Thymus (tissue), 11 donors: Measurements from ENCODE around the gene RPS6KA4. TPM values are rescaled to one million over a fixed set of nuclear protein-coding genes. Genes with fewer than 3 reads are reported as not detected.
"Not testable (repeated sequence)": the region's sequence is repeated elsewhere in the genome, so short reads cannot be mapped to it uniquely, and the experiment has no call there.

Experiments
- DNase-seq, 9 donors: peaks; one replicate each; pipeline ENCODE4 v3.0.0-alpha.2; 2013; ENCODE audit warnings: low spot score in 9 of 9, low read depth in 6 of 9, missing footprints in 1 of 9
- H3K27ac ChIP-seq, 2 donors: one replicate each; pipeline ENCODE4 v1.5.1; 2013; ENCODE audit warnings: control low read depth in 1 of 2, low read depth in 1 of 2, low read length in 1 of 2, mild to moderate bottlenecking in 1 of 2, moderate library complexity in 1 of 2
- H3K27me3 ChIP-seq, 2 donors: one replicate each; pipeline ENCODE4 v1.5.1; 2013; ENCODE audit warnings: low read length in 1 of 2; ENCODE audit not compliant: control insufficient read depth in 2 of 2, insufficient read depth in 1 of 2
- H3K36me3 ChIP-seq, 2 donors: one replicate each; pipeline ENCODE4 v1.5.1; 2013; ENCODE audit warnings: low read length in 1 of 2, mild to moderate bottlenecking in 1 of 2, moderate library complexity in 1 of 2; ENCODE audit not compliant: control insufficient read depth in 2 of 2, insufficient read depth in 2 of 2
- H3K4me1 ChIP-seq, 2 donors: one replicate each; pipeline ENCODE4 v1.5.1; 2013; ENCODE audit warnings: low read length in 2 of 2; ENCODE audit not compliant: control insufficient read depth in 2 of 2, insufficient read depth in 2 of 2
- H3K4me3 ChIP-seq, 2 donors: one replicate each; pipeline ENCODE4 v1.5.1; 2013; ENCODE audit warnings: low read length in 2 of 2, control low read depth in 1 of 2, mild to moderate bottlenecking in 1 of 2
- H3K9me3 ChIP-seq, 2 donors: one replicate each; pipeline ENCODE4 v1.5.1; 2013; ENCODE audit warnings: low read length in 1 of 2, mild to moderate bottlenecking in 1 of 2; ENCODE audit not compliant: control insufficient read depth in 2 of 2, insufficient read depth in 1 of 2
- WGBS: extraction: QIAGEN DNeasy Blood & Tissue Kit; methylation state at CpG from one replicate; pipeline ENCODE4 v1.1.7; 2013; 5-methylcytosine and 5-hydroxymethylcytosine counted together
- polyA plus RNA-seq: library from polyadenylated mRNA; stranded (reverse); fragments of 200-250 nt; gene quantifications from one replicate; pipeline ENCODE4 v1.2.3, GENCODE V29; 2013
- total RNA-seq: library from RNA; stranded (reverse); fragments of 120-200 nt; gene quantifications from one replicate; pipeline ENCODE4 v1.2.4, GENCODE V29; 2013
- donor health status: healthy.

Gene RPS6KA4
- total and polyA plus RNA-seq, 2 donors = 17.8 to 24.6 TPM

GRCh38 chr11:64323984-64324383, 35.0 kb upstream of the RPS6KA4 start:
- WGBS = 91% methylated on average over 4 of the region's 4 CpGs
- Histone ChIP-seq H3K36me3 (peaks cover 12 to 20% of the 10 kb centered on the region in 2 donors), H3K4me1 (peaks cover 17 to 31% of the 10 kb centered on the region in 2 donors), H3K27ac (peak overlapping the region in 1 of 2 donors; percentile 77)
- H3K4me3 ChIP-seq, DNase-seq, H3K27me3 ChIP-seq, H3K9me3 ChIP-seq: not testable (repeated sequence)

DNA sequence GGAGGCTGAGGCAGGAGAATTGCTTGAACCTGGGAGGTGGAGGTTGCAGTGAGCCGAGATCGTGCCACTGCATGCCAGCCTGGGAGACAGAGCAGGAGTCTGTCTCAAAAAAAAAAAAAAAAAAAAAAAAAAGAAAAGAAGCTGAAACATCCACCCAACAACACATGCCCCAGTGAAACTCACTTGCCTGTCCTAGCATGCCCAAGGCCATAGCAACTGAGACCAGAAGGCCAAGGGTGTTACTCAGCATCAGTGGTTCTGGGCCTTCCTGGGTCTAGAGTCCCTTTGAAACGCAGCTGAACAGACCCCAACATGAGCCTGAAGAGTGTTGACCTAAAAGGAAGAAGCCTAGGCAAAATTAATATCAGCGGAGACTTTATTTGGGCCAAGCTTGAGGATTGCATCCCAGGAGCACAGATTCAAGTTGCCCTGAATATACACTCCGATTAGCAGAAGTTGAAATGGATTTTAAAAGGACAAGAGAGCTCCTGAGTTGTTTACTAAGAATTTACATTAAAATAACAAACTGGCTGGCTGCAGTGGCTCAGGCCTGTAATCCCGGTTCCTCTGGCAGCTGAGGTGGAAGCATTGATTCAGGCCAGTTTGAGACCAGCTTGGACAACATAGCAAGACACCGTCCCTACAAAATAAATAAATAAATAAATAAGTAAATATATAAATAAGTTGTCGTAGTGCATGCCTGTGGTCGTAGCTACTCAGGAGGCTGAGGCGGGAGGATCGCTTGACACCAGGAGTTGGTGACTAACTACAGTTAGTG, 34.1 kb upstream of the RPS6KA4 start:
- H3K4me3 ChIP-seq = no peak overlapping the region
- no peak for DNase-seq
- no peaks in the 10 kb centered on the region for H3K9me3 ChIP-seq
- H3K36me3 ChIP-seq = peaks cover 12 to 20% of the 10 kb centered on the region in 2 donors
- H3K27ac ChIP-seq = peak overlapping the region in 1 of 2 donors; percentile 47
- no peaks in the 10 kb centered on the region for H3K27me3 ChIP-seq
- WGBS = 95% methylated on average over 11 of the region's 11 CpGs
- peaks cover 13 to 30% of the 10 kb centered on the region in 2 donors for H3K4me1 ChIP-seq

DNA sequence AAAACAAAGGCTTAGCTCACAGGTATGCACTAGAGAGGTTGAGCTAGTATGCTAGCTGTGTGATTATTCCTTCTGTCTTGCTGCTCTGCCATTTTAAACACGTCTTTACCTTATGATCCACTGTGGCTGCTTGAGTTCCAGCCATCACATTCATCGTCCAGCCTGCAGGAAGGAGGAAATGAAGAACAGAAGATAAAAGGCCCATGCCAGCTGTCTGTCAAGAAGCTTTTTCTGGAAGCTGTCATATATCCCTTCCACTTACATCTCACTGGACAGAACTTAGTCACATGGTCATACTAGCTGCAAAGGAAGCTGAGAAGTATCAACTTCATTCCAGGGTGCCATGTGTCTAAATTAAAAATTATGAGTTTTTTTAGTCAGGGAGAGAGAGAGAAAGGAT, 31.6 kb upstream of the RPS6KA4 start:
- Histone ChIP-seq H3K9me3 (no peaks in the 10 kb centered on the region), H3K27ac (no peak overlapping the region), H3K27me3 (no peaks in the 10 kb centered on the region), H3K4me3 (no peak overlapping the region), H3K36me3 (peaks cover 0 to 4% of the 10 kb centered on the region in 2 donors), H3K4me1 (peaks cover 13 to 42% of the 10 kb centered on the region in 2 donors)
- DNase-seq = no peak
- WGBS = 97% methylated on average over 2 of the region's 2 CpGs

DNA sequence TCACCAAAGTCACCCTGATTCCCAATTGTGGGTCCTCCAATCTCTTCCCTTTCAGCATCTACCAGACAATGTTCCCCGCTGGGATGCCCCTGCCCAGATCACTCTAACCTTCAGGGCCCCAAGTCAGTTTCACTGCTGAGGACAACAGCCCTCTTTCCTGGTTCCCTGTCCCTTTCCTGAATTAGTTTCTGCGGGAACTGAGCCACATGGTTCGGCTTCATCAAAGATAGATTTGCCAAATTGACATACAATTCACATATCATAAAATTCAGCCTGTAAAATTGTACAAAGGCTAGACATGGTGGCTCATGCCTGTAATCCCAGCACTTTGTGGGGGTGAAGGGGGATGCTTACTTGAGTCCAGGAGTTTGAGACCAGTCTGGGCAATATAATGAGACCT, 31.0 kb upstream of the RPS6KA4 start:
- 94% methylated on average over 3 of the region's 3 CpGs for WGBS

DNA sequence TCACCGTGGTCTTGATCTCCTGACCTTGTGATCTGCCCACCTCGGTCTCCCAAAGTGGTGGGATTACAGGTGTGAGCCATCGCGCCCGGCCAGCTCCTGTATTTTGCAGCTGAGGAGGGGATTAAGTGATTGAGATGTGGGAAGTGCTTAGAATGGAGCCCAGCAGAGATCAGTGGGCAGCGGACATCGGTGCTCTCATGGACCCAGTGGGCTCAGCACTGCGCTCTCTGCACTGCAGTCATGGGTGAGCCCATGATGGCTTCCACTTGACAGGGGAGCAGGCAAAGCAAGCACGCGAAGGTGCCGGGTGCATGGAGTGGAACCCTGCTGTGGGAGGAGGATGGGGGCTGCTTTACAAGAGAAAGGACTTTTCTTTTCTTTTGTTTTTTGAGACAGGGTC, 28.1 kb upstream of the RPS6KA4 start:
- no peak for DNase-seq
- H3K4me3 ChIP-seq = no peak overlapping the region
- no peak overlapping the region for H3K27ac ChIP-seq
- no peaks in the 10 kb centered on the region for H3K27me3 ChIP-seq
- H3K9me3 ChIP-seq = no peaks in the 10 kb centered on the region
- WGBS = 93% methylated on average over 11 of the region's 11 CpGs
- peaks cover 0 to 28% of the 10 kb centered on the region in 2 donors for H3K4me1 ChIP-seq
- H3K36me3 ChIP-seq = peaks cover 0 to 4% of the 10 kb centered on the region in 2 donors

More for the DNA sequence above, 31.0 kb upstream of the RPS6KA4 start:
- Histone ChIP-seq H3K4me3 (no peak overlapping the region), H3K27me3 (no peaks in the 10 kb centered on the region), H3K4me1 (peaks cover 10 to 37% of the 10 kb centered on the region in 2 donors), H3K9me3 (no peaks in the 10 kb centered on the region), H3K36me3 (no peaks in the 10 kb centered on the region), H3K27ac (no peak overlapping the region)
- no peak for DNase-seq

- DNase-seq = peak in 4 of 9 donors; percentile 50 to 80 (median 67)
- H3K4me1 ChIP-seq = peaks cover 0 to 28% of the 10 kb centered on the region in 2 donors
- H3K27ac ChIP-seq = no peak overlapping the region
- H3K36me3 ChIP-seq = peaks cover 0 to 4% of the 10 kb centered on the region in 2 donors
- H3K27me3 ChIP-seq = no peaks in the 10 kb centered on the region
- WGBS = 36% methylated on average over 20 of the region's 20 CpGs
- H3K9me3 ChIP-seq = no peaks in the 10 kb centered on the region
- H3K4me3 ChIP-seq = no peak overlapping the region
These were observed 27.2 kb upstream of the RPS6KA4 start for GRCh38 chr11:64331569-64332371.

GRCh38 chr11:64333556-64333955, 25.4 kb upstream of the RPS6KA4 start:
- H3K4me1 ChIP-seq = peaks cover 0 to 30% of the 10 kb centered on the region in 2 donors
- H3K27ac ChIP-seq = no peak overlapping the region
- 96% methylated on average over 8 of the region's 8 CpGs for WGBS
- H3K4me3 ChIP-seq = no peak overlapping the region
- no peaks in the 10 kb centered on the region for H3K27me3 ChIP-seq
- DNase-seq = no peak
- peaks cover 0 to 11% of the 10 kb centered on the region in 2 donors for H3K36me3 ChIP-seq
- peaks cover 0 to 4% of the 10 kb centered on the region in 2 donors for H3K9me3 ChIP-seq

DNA sequence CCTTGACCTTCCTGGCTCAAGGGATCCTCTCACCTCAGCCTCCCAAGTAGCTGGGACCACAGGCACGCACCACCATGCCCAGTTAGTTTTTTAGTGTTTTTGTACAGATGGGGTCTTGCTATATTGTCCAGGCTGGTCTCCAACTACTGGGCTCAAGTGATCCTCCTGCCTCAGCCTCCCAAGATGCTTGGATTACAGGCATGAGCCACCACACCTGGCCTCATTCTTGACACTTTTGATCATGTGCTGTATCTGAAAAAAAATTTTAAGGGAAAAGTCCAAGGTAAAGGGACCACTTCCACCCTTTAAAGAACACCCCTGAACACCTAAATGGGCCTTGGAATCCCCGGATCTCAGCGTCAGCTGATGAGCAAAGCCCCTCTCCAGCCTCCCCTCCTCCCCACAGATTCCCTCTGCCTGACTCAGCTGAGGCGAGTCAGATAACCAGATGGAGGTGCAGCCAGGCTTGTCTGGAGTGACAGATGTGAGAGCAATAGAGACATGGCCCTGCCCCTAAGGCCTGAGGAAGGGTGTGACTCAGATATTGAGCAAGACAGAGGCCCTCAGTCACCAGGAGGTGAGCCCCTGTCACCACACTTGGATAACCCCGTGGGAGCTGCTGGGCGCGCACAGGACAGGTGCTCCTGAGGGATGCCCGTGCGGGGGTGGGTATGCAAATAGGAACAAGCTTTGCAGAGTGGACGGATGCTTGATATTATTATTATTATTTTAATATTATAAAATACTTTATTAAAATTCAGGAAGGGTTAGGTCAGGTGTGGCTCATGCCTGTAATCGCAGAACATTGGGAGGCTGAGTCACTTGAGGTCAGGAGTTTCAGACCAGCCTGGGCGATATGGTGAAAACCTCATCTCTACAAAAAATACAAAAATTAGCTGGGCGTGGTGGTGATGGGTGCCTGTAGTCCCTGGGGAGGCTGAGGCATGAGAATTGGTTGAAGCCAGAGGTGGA, 23.9 kb upstream of the RPS6KA4 start:
- no peak overlapping the region for H3K27ac ChIP-seq
- DNase-seq = no peak
- peaks cover 0 to 11% of the 10 kb centered on the region in 2 donors for H3K36me3 ChIP-seq
- H3K27me3 ChIP-seq = no peaks in the 10 kb centered on the region
- WGBS = 89% methylated on average over 13 of the region's 13 CpGs
- no peak overlapping the region for H3K4me3 ChIP-seq
- H3K4me1 ChIP-seq = peaks cover 7 to 39% of the 10 kb centered on the region in 2 donors
- peaks cover 0 to 4% of the 10 kb centered on the region in 2 donors for H3K9me3 ChIP-seq
